ENCODE measurements around the gene HK1.

DNA sequence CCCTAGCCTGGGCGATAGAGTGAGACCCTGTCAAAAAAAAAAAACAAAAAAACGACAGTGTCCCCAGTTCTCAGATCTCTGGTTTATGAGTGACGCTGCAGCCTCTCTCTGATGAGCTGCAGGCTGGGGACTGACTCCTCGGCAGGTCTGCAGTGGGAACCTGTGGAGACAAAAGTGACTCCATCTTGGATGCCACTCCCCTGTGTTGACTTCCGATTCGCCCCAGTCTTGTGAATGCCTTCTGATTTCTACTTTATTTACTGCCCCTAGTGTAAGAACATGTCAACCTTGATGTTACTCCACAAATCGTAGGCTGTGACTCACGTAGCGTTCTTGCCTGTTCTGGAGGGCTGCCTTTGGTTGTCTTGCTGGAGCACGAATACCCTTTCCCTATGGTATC, 132.2 kb downstream of the HK1 start:
- TF ChIP-seq, protein P1, sequence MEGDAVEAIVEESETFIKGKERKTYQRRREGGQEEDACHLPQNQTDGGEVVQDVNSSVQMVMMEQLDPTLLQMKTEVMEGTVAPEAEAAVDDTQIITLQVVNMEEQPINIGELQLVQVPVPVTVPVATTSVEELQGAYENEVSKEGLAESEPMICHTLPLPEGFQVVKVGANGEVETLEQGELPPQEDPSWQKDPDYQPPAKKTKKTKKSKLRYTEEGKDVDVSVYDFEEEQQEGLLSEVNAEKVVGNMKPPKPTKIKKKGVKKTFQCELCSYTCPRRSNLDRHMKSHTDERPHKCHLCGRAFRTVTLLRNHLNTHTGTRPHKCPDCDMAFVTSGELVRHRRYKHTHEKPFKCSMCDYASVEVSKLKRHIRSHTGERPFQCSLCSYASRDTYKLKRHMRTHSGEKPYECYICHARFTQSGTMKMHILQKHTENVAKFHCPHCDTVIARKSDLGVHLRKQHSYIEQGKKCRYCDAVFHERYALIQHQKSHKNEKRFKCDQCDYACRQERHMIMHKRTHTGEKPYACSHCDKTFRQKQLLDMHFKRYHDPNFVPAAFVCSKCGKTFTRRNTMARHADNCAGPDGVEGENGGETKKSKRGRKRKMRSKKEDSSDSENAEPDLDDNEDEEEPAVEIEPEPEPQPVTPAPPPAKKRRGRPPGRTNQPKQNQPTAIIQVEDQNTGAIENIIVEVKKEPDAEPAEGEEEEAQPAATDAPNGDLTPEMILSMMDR (IDR thresholded peaks at IDR 0.05): no peak
- TF ChIP-seq POLR2A (IDR thresholded peaks at IDR 0.05): no peak
